A549 (cell line): ENCODE measurements around the gene MAPKAP1.

Experiments used
- BHLHE40 ChIP-seq: IDR thresholded peaks from 2 replicates; pipeline ENCODE4 v1.6.1; 2012; ENCODE audit warnings: low read depth, low read length, inconsistent platforms
- CTCF ChIP-seq: fragments of >200 bp; sonication (Bioruptor Twin); formaldehyde crosslinking; IDR thresholded peaks from 3 replicates; pipeline ENCODE4 v1.5.1; 2016
- E2F6 ChIP-seq: IDR thresholded peaks from 2 replicates; pipeline ENCODE4 v1.6.1; 2012; ENCODE audit warnings: low read depth, borderline replicate concordance
- EHF ChIP-seq: fragments of 250-450 bp; sonication (Bioruptor Pico); IDR thresholded peaks from 2 replicates; pipeline ENCODE4 v1.5.0; 2020; ENCODE audit warnings: mild to moderate bottlenecking
- EHMT2 ChIP-seq: fragments of 200-600 bp; sonication (generic); IDR thresholded peaks from 2 replicates; pipeline ENCODE4 v1.6.1; 2016; ENCODE audit warnings: antibody characterized with exemption, low read depth, mild to moderate bottlenecking, moderate library complexity
- EP300 ChIP-seq, 2 experiments: fragments of >200 bp; sonication (Bioruptor Twin); formaldehyde crosslinking; IDR thresholded peaks; 2 replicates in 1 of 2; 3 replicates in 1 of 2; pipeline ENCODE4 v1.6.1; 2016 to 2017
- TF ChIP-seq, protein P1 (sequence below): fragments of 150-350 bp; IDR thresholded peaks from 2 replicates; pipeline ENCODE4 v1.6.1; 2014; ENCODE audit warnings: low read depth, mild to moderate bottlenecking, low read length

- TF ChIP-seq E2F6 (no peak), EP300 (IDR thresholded peaks at IDR 0.05) (no peak), CTCF (no peak), EHMT2 (no peak), EHF (CRISPR knock-in tag) (no peak), BHLHE40 (no peak)
- TF ChIP-seq, protein P1, sequence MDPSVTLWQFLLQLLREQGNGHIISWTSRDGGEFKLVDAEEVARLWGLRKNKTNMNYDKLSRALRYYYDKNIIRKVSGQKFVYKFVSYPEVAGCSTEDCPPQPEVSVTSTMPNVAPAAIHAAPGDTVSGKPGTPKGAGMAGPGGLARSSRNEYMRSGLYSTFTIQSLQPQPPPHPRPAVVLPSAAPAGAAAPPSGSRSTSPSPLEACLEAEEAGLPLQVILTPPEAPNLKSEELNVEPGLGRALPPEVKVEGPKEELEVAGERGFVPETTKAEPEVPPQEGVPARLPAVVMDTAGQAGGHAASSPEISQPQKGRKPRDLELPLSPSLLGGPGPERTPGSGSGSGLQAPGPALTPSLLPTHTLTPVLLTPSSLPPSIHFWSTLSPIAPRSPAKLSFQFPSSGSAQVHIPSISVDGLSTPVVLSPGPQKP, result no peak
These were observed 239.8 kb downstream of the MAPKAP1 start for GRCh38 chr9:125467116-125467740.
